GM12878 (cell line): Measurements from ENCODE around the gene MYB. TPM values are rescaled to one million over a fixed set of nuclear protein-coding genes. Genes with fewer than 3 reads are reported as not detected.
A peak's percentile ranks its signal among the peaks of the same experiment; 100 is the strongest.

Experiments used
- ATAC-seq: fragments of 200-7000 bp; cut with Tn5 transposase; 3 replicates; pipeline ENCODE4 v1.9.1; 2020; ENCODE audit warnings: mild to moderate bottlenecking, moderate library complexity
- BruUV-seq: library from RNA; stranded (reverse); fragments of 400-500 nt; replicated peaks from 2 replicates; lab custom pipeline; 2021; lab: Mats Ljungman, UMichigan
- CTCF ChIA-PET: fragments of 300-600 bp; sonication (Branson Sonifier 250); formaldehyde crosslinking; extraction: SDS; loops from one replicate; lab custom pipeline; 2021; ENCODE audit warnings: inconsistent platforms; lab: Yijun Ruan, JAX
- POLR2A ChIA-PET: fragments of 350-600 bp; formaldehyde crosslinking; extraction: SDS; loops from one replicate; lab custom pipeline; 2021; ENCODE audit warnings: inconsistent platforms; lab: Charles Lee
- RAD21 ChIA-PET: fragments of 300-600 bp; sonication (Branson Sonifier 250); formaldehyde crosslinking; loops from one replicate; lab custom pipeline; 2023; ENCODE audit warnings: antibody characterized with exemption; ENCODE audit not compliant: unreplicated experiment; lab: Charles Lee
- SMC1A ChIA-PET: fragments of 300-600 bp; sonication (Branson Sonifier 250); formaldehyde crosslinking; loops from one replicate; lab custom pipeline; 2023; ENCODE audit not compliant: unreplicated experiment, uncharacterized antibody; lab: Charles Lee
- DNase-seq: peaks from one replicate; pipeline ENCODE4 v3.0.0-alpha.2; 2011; ENCODE audit warnings: low read depth, low spot score
- FAIRE-seq: peaks from 3 replicates; lab custom pipeline; 2011; peaks lifted over from hg19 to GRCh38; lab: Jason Lieb, UNC
- H2AFZ ChIP-seq: 2 replicates; pipeline ENCODE4 v1.6.0; 2011; ENCODE audit warnings: low read depth, low read length, control low read depth; ENCODE audit not compliant: control insufficient read depth
- H3K27ac ChIP-seq: 2 replicates; pipeline ENCODE4 v1.5.1; 2011; ENCODE audit warnings: control low read depth; ENCODE audit not compliant: control insufficient read depth, insufficient read depth
- H3K27me3 ChIP-seq, 2 experiments: replicated peaks in 1 of 2; 2 replicates each; pipeline versions ENCODE4 v1.6.0 to v1.6.1; 2011; ENCODE audit warnings: low read length in 1 of 2; ENCODE audit not compliant: control insufficient read depth in 2 of 2, insufficient read depth in 2 of 2
- H3K36me3 ChIP-seq, 2 experiments: 2 replicates each; pipeline ENCODE4 v1.5.1; 2011; ENCODE audit warnings: low read length in 1 of 2; ENCODE audit not compliant: control insufficient read depth in 2 of 2, insufficient read depth in 2 of 2
- H3K4me1 ChIP-seq: 2 replicates; pipeline ENCODE4 v1.6.1; 2011; ENCODE audit warnings: mild to moderate bottlenecking, low read length, moderate library complexity, mixed read lengths; ENCODE audit not compliant: control insufficient read depth, insufficient read depth
- H3K4me2 ChIP-seq: 2 replicates; pipeline ENCODE4 v1.6.0; 2011; ENCODE audit warnings: control low read depth; ENCODE audit not compliant: control insufficient read depth, insufficient read depth
- H3K4me3 ChIP-seq: fragments of 200-600 bp; sonication (generic); 2 replicates; pipeline ENCODE4 v1.5.1; 2016
- H3K79me2 ChIP-seq: 2 replicates; pipeline ENCODE4 v1.6.0; 2011; ENCODE audit warnings: low read length; ENCODE audit not compliant: control insufficient read depth, insufficient read depth
- H3K9ac ChIP-seq: 2 replicates; pipeline ENCODE4 v1.8.0; 2011; ENCODE audit warnings: low read length, control low read depth, mixed read lengths; ENCODE audit not compliant: control insufficient read depth, insufficient read depth
- H3K9me3 ChIP-seq: replicated peaks from 3 replicates; pipeline ENCODE4 v1.5.1; 2011; ENCODE audit warnings: mild to moderate bottlenecking, low read length; ENCODE audit not compliant: control insufficient read depth, insufficient read depth
- H4K20me1 ChIP-seq: 2 replicates; pipeline ENCODE4 v1.6.0; 2011; ENCODE audit not compliant: control insufficient read depth, insufficient read depth
- ATF2 ChIP-seq: IDR thresholded peaks from 2 replicates; pipeline ENCODE4 v1.6.1; 2012; ENCODE audit warnings: low read length, inconsistent platforms
- BCL3 ChIP-seq: IDR thresholded peaks from 2 replicates; pipeline ENCODE4 v1.6.1; 2011; ENCODE audit warnings: borderline replicate concordance, low read depth, mild to moderate bottlenecking, moderate library complexity, low read length; ENCODE audit not compliant: insufficient read depth, poor library complexity, severe bottlenecking
- HDGF ChIP-seq: fragments of 450-650 bp; IDR thresholded peaks from 2 replicates; pipeline ENCODE4 v1.6.1; 2016; ENCODE audit warnings: antibody characterized with exemption
- IRF4 ChIP-seq: IDR thresholded peaks from 2 replicates; pipeline ENCODE4 v1.6.1; 2011; ENCODE audit warnings: low read depth, low read length
- MYC ChIP-seq: IDR thresholded peaks from 2 replicates; pipeline ENCODE4 v1.6.1; 2011; ENCODE audit warnings: mild to moderate bottlenecking, low read length, moderate library complexity, inconsistent platforms; ENCODE audit not compliant: insufficient read depth, insufficient replicate concordance, insufficient read length, severe bottlenecking
- NR2C2 ChIP-seq: IDR thresholded peaks from 2 replicates; pipeline ENCODE4 v1.6.1; 2011; ENCODE audit warnings: borderline replicate concordance, low read depth; ENCODE audit not compliant: control insufficient read depth, insufficient read length
- NRF1 ChIP-seq: conservative IDR thresholded peaks from 2 replicates; pipeline ENCODE4 v1.6.1; 2011; ENCODE audit warnings: mild to moderate bottlenecking, low read depth, low read length, improper control_type of control experiment
- SREBF1 ChIP-seq: IDR thresholded peaks from 2 replicates; pipeline ENCODE4 v1.6.1; 2012; ENCODE audit warnings: mild to moderate bottlenecking, low read length
- ZNF592 ChIP-seq: fragments of 450-650 bp; IDR thresholded peaks from 2 replicates; pipeline ENCODE4 v1.6.1; 2017; ENCODE audit warnings: mild to moderate bottlenecking, moderate library complexity
- ZSCAN29 ChIP-seq: fragments of 450-650 bp; IDR thresholded peaks from 2 replicates; pipeline ENCODE4 v1.6.1; 2017; ENCODE audit warnings: mild to moderate bottlenecking, moderate library complexity
- ZZZ3 ChIP-seq: IDR thresholded peaks from 2 replicates; pipeline ENCODE4 v1.6.1; 2011; ENCODE audit warnings: low read depth; ENCODE audit not compliant: control insufficient read depth, insufficient read length
- WGBS: methylation state at CpG from one replicate; pipeline ENCODE4 v1.1.6; 2016; ENCODE audit warnings: low lambda C conversion rate; ENCODE audit not compliant: insufficient replicate concordance, insufficient coverage; ENCODE audit errors: missing lambda C conversion rate; 5-methylcytosine and 5-hydroxymethylcytosine counted together
- in situ Hi-C: fragments of 300-500 bp; cut with MboI; formaldehyde crosslinking; loops from 9 replicates; pipeline ENCODE4 v1.14.3; 2018; ENCODE audit warnings: mixed read lengths
- intact Hi-C: fragments of 100-400 bp; cut with micrococcal nuclease; formaldehyde crosslinking; loops from one replicate; pipeline ENCODE4 v1.14.2; 2022; ENCODE audit not compliant: unreplicated experiment
- polyA plus RNA-seq, 11 experiments: library from polyadenylated mRNA; depleted of rRNA in 4 of 11; unstranded in 6 of 11; stranded (reverse) in 5 of 11; fragments of >200 nt; fragmentation: Nextera tagmentation in 4 of 11; fragmentation: Illumina TruSeq in 1 of 11; extraction: Ambion mirVana in 4 of 11; extraction: Trizol in 1 of 11; gene quantifications; 1 replicate in 1 of 11; 2 replicates in 10 of 11; pipeline versions ENCODE4 v1.2.1 to v1.2.3, GENCODE V29; 2011 to 2016; ENCODE audit warnings: inconsistent platforms in 2 of 11, missing spikeins in 2 of 11, low read depth in 1 of 11
- total RNA-seq, 4 experiments: library from RNA; depleted of rRNA in 3 of 4; stranded (reverse); fragments of >200 nt in 3 of 4; fragmentation: Illumina TruSeq in 1 of 4; extraction: Trizol in 1 of 4; gene quantifications; 2 replicates each; pipeline versions ENCODE4 v1.2.1 to v1.2.3, GENCODE V29; 2013 to 2021
- TF ChIP-seq, protein P1 (sequence below): IDR thresholded peaks from 2 replicates; pipeline ENCODE4 v1.6.1; 2012; ENCODE audit warnings: low read depth, low read length, improper control_type of control experiment
- TF ChIP-seq, protein P2 (sequence below): fragments of 450-650 bp; IDR thresholded peaks from 2 replicates; pipeline ENCODE4 v1.6.1; 2017; ENCODE audit warnings: antibody characterized with exemption, mild to moderate bottlenecking, moderate library complexity

MYB gene
- total and polyA plus RNA-seq, 10 of the 15 experiments (the other 5 are each of a cell fraction or from before 2014, with no cell fraction given), result 7.0 to 29.8 (median 21.5) TPM

- 0% methylated on average over 3 of the region's 3 CpGs for WGBS
- Histone ChIP-seq H3K79me2 (no peaks in the 10 kb centered on the region), H3K27me3 (no peaks in the 10 kb centered on the region), H2AFZ (peak overlapping the region; percentile 76), H3K27ac (no peak overlapping the region), H3K4me2 (0 out of 2 replicates have a peak overlapping the region, but pooled peaks have one; percentile 7), H3K9me3 (no peaks in the 10 kb centered on the region), H3K36me3 (no peaks in the 10 kb centered on the region), H3K9ac (no peak overlapping the region), H3K4me1 (peaks cover 15% of the 10 kb centered on the region; the same call in 1 of the 2 replicates), H3K4me3 (no peak overlapping the region), H4K20me1 (no peaks in the 10 kb centered on the region)
- DNase-seq (no peak), ATAC-seq (peak; percentile 87), FAIRE-seq (no peak)
- POLR2A ChIA-PET, result no interaction called here
- RAD21 ChIA-PET, result interaction anchor here (1.2 kb wide), 1 partner anchor 8 kb away, joined by 3 read pairs; no protein-coding TSS in a partner anchor
- SMC1A ChIA-PET, result interaction anchor here (0.9 to 1.2 kb wide), 2 partner anchors 11 to 29 kb away, joined by 3 to 7 read pairs; no protein-coding TSS in a partner anchor
- in situ Hi-C loops (no loop called here), intact Hi-C loops (no loop called here)
- no TSS peak for BruUV-seq
- CTCF ChIA-PET, result interaction anchor here (2.6 kb wide), 1 partner anchor 8 kb away, joined by 15 read pairs; no protein-coding TSS in a partner anchor
- TF ChIP-seq NR2C2, result no peak
- TF ChIP-seq NRF1, result no peak
- TF ChIP-seq ZNF592, result no peak
- no peak for TF ChIP-seq BCL3
- TF ChIP-seq ATF2, result 0 out of 2 replicates have a peak, but pooled peaks have one; percentile 23
- TF ChIP-seq IRF4, result peak; percentile 29; the same call in 1 of the 2 replicates
- TF ChIP-seq MYC, result no peak
- TF ChIP-seq SREBF1, result no peak
- TF ChIP-seq, protein P1, sequence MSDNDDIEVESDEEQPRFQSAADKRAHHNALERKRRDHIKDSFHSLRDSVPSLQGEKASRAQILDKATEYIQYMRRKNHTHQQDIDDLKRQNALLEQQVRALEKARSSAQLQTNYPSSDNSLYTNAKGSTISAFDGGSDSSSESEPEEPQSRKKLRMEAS, result no peak
- TF ChIP-seq ZZZ3, result no peak
- TF ChIP-seq, protein P2, sequence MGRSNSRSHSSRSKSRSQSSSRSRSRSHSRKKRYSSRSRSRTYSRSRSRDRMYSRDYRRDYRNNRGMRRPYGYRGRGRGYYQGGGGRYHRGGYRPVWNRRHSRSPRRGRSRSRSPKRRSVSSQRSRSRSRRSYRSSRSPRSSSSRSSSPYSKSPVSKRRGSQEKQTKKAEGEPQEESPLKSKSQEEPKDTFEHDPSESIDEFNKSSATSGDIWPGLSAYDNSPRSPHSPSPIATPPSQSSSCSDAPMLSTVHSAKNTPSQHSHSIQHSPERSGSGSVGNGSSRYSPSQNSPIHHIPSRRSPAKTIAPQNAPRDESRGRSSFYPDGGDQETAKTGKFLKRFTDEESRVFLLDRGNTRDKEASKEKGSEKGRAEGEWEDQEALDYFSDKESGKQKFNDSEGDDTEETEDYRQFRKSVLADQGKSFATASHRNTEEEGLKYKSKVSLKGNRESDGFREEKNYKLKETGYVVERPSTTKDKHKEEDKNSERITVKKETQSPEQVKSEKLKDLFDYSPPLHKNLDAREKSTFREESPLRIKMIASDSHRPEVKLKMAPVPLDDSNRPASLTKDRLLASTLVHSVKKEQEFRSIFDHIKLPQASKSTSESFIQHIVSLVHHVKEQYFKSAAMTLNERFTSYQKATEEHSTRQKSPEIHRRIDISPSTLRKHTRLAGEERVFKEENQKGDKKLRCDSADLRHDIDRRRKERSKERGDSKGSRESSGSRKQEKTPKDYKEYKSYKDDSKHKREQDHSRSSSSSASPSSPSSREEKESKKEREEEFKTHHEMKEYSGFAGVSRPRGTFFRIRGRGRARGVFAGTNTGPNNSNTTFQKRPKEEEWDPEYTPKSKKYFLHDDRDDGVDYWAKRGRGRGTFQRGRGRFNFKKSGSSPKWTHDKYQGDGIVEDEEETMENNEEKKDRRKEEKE, result no peak
- no peak for TF ChIP-seq ZSCAN29
- TF ChIP-seq HDGF, result no peak
Observed at GRCh38 chr6:135170849-135171248, 10.3 kb upstream of the MYB start.
